SH-SY5Y (cell line): ENCODE measurements around the gene TMEM185A.

ENCODE experiments used
- GATA2 ChIP-seq: IDR thresholded peaks from 2 replicates; pipeline ENCODE4 v1.6.1; 2011; ENCODE audit warnings: mild to moderate bottlenecking, low read depth, low read length
- GATA3 ChIP-seq: IDR thresholded peaks from 2 replicates; pipeline ENCODE4 v1.6.1; 2011; ENCODE audit warnings: low read depth, mild to moderate bottlenecking, low read length, moderate library complexity

DNA sequence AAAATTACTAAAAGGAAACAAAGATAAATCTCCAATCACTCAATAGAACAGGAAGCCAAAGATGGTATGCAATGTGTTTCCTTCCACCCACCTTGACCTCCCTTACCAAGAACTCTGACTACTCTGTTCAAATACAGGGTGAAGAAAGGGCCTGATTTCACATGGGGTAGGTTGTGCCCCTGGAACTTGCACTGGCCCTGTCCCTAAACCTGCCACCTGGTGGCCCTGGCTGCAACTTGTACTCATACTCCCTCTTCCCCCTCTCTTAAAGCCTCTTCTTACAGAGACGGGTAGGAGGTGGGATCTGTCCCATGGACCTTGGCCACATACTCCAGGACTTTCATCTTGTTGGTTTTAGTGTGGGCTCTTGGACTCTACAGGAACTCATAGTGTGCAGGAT, 17.3 kb upstream of the TMEM185A start:
- TF ChIP-seq GATA2 (no peak), GATA3 (no peak)
